SK-N-SH treated with all-trans-retinoic acid at 6 μM for 48 hours (cell line): ENCODE data around the gene ABCC5.

Experiments used
- BACH2 ChIP-seq: fragments of 250-450 bp; sonication (Bioruptor Pico); IDR thresholded peaks from 2 replicates; pipeline ENCODE4 v1.9.0; 2021; ENCODE audit warnings: mild to moderate bottlenecking, borderline replicate concordance
- CREB5 ChIP-seq: fragments of 250-450 bp; sonication (Bioruptor Pico); IDR thresholded peaks from 2 replicates; pipeline ENCODE4 v1.5.1; 2020; ENCODE audit warnings: low read depth, mild to moderate bottlenecking, moderate library complexity
- ESRRG ChIP-seq: fragments of 250-450 bp; sonication (Bioruptor Pico); IDR thresholded peaks from 2 replicates; pipeline ENCODE4 v1.6.1; 2021; ENCODE audit warnings: mild to moderate bottlenecking
- GLIS3 ChIP-seq: fragments of 250-450 bp; sonication (Bioruptor Pico); IDR thresholded peaks from 2 replicates; pipeline ENCODE4 v1.5.0; 2020; ENCODE audit warnings: mild to moderate bottlenecking, moderate library complexity
- ISL1 ChIP-seq: fragments of 250-450 bp; sonication (Bioruptor Pico); IDR thresholded peaks from 2 replicates; pipeline ENCODE4 v2.1.2; 2022; ENCODE audit warnings: mild to moderate bottlenecking, moderate library complexity
- PPARA ChIP-seq: fragments of 250-450 bp; sonication (Bioruptor Pico); IDR thresholded peaks from 2 replicates; pipeline ENCODE4 v1.5.0; 2020; ENCODE audit warnings: mild to moderate bottlenecking, borderline replicate concordance
- SNAI2 ChIP-seq: fragments of 250-450 bp; sonication (Bioruptor Pico); IDR thresholded peaks from 2 replicates; pipeline ENCODE4 v1.5.0; 2020; ENCODE audit warnings: mild to moderate bottlenecking, moderate library complexity
- TF ChIP-seq, protein P1 (sequence below): fragments of 250-450 bp; sonication (Bioruptor Pico); IDR thresholded peaks from 2 replicates; pipeline ENCODE4 v1.8.0; 2021; ENCODE audit warnings: low read depth, mild to moderate bottlenecking, moderate library complexity, borderline replicate concordance

- TF ChIP-seq CREB5 (CRISPR knock-in tag) (no peak), PPARA (CRISPR knock-in tag) (no peak), GLIS3 (CRISPR knock-in tag) (no peak), BACH2 (no peak), ISL1 (CRISPR knock-in tag) (no peak), ESRRG (CRISPR knock-in tag) (no peak), SNAI2 (no peak)
- TF ChIP-seq, protein P1, sequence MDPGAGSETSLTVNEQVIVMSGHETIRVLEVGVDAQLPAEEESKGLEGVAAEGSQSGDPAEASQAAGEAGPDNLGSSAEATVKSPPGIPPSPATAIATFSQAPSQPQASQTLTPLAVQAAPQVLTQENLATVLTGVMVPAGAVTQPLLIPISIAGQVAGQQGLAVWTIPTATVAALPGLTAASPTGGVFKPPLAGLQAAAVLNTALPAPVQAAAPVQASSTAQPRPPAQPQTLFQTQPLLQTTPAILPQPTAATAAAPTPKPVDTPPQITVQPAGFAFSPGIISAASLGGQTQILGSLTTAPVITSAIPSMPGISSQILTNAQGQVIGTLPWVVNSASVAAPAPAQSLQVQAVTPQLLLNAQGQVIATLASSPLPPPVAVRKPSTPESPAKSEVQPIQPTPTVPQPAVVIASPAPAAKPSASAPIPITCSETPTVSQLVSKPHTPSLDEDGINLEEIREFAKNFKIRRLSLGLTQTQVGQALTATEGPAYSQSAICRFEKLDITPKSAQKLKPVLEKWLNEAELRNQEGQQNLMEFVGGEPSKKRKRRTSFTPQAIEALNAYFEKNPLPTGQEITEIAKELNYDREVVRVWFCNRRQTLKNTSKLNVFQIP (CRISPR knock-in tag) = no peak
Observed at GRCh38 chr3:184011937-184012889, 5.5 kb downstream of the ABCC5 start.
